GM12873 (cell line): ENCODE measurements around the gene C22orf23.
A peak's percentile ranks its signal among the peaks of the same experiment; 100 is the strongest.

Source experiments
- CTCF ChIP-seq: IDR thresholded peaks from 2 replicates; pipeline ENCODE4 v1.5.1; 2012; ENCODE audit warnings: low read depth, mild to moderate bottlenecking, moderate library complexity, low read length, control low read depth; ENCODE audit not compliant: insufficient read depth; ENCODE audit errors: missing control alignments

The C22orf23 gene

DNA sequence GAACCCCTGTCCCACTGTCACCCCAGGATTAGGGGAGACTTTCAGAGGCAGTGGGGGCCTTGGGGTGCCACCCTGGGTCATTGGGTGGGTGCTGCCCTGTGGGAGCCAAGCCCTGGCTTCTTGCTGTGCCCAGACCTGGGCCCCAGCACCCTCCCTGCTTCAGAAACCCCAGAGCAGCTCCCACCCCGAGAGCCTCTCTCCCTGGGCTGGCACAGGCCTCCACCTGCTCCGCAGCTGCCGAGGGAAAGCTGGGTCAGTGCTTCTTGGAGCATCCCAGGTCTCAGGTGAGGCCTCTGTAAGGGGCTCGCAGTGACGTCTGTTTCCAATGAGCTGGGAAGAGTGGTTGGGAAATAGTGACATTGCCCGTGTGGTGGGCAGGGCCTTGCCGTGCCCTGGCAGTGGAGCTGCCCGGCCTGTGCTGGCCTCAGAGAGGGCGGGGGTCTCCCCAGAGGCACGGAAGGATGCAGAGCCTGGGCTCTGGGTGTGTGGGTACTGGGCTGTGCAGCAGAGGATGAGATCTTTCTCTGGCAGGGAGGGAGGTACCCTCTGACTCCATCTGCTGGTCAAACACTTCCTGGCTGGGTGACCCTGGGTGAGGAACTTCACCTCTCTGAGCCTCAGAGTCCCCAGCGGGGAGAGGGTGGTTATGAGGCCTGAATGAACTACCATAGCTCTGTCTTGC lies 23.0 kb downstream of the C22orf23 start:
- TF ChIP-seq CTCF: peak; percentile 68

GRCh38 chr22:37929390-37929789 lies 24.0 kb downstream of the C22orf23 start:
- no peak for TF ChIP-seq CTCF

DNA sequence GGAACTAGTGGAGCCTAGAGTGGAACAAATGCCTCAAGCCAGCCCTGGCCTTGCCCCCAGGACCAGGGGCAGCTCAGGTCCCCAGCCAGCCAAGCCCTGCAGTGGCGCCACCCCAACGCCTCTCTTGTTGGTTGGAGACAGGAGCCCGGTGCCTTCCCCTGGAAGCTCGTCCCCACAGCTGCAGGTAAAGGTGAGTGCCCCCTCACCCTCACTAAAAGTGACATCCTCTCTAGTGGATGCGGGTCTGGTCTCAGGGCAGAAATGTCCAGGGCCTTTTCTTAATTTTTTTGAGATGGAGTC lies 25.8 kb downstream of the C22orf23 start:
- no peak for TF ChIP-seq CTCF

- TF ChIP-seq CTCF: no peak
These were observed 26.4 kb downstream of the C22orf23 start for GRCh38 chr22:37926771-37927636.

GRCh38 chr22:37926358-37926757 lies 27.0 kb downstream of the C22orf23 start:
- TF ChIP-seq CTCF: no peak

DNA sequence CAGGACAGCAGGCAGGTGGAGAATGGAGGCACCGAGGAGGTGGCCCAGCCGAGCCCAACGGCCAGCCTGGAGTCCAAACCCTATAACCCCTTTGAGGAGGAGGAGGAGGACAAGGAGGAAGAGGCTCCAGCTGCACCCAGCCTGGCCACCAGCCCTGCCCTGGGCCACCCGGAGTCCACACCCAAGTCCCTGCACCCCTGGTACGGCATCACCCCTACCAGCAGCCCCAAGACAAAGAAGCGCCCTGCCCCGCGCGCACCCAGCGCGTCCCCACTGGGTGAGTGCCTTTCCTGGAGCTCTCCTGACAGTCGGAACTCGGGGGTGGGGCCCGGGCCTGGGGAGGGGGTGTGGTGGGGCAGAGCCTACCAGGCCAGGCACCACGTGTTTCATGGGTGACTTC lies 27.6 kb downstream of the C22orf23 start:
- TF ChIP-seq CTCF: no peak

- TF ChIP-seq CTCF: no peak
These were observed 28.1 kb downstream of the C22orf23 start for GRCh38 chr22:37925330-37925729.
